UCSD-AML1 (cell line): ENCODE data around the gene AFTPH.
A peak's percentile ranks its signal among the peaks of the same experiment; 100 is the strongest.

Experiments used
- DNase-seq: peaks from one replicate; lab custom pipeline; 2025; ENCODE audit not compliant: unreplicated experiment; lab: John Stamatoyannopoulos, UW

AFTPH gene

GRCh38 chr2:64523666-64524603 lies at the start of gene AFTPH:
AFTPH (plus strand) TSS chr2:64524328; CDS start chr2:64551475, 27,147 bp downstream.
- peak; percentile 99 for DNase-seq

- no peak for DNase-seq
These were observed 49.5 kb upstream of the AFTPH start for GRCh38 chr2:64474636-64475035.

GRCh38 chr2:64477037-64477436 lies 47.1 kb upstream of the AFTPH start:
- no peak for DNase-seq

- no peak for DNase-seq
These were observed 46.1 kb upstream of the AFTPH start for GRCh38 chr2:64477979-64478378.

GRCh38 chr2:64478502-64479230 lies 45.5 kb upstream of the AFTPH start:
- no peak for DNase-seq

- DNase-seq: no peak
These were observed 44.6 kb upstream of the AFTPH start for GRCh38 chr2:64479259-64480117.

GRCh38 chr2:64481665-64482064 lies 42.5 kb upstream of the AFTPH start:
- no peak for DNase-seq

GRCh38 chr2:64482243-64482642 lies 41.9 kb upstream of the AFTPH start:
- DNase-seq: no peak

GRCh38 chr2:64482765-64483504 lies 41.2 kb upstream of the AFTPH start:
- DNase-seq: peak; percentile 29

- no peak for DNase-seq
These were observed 38.8 kb upstream of the AFTPH start for GRCh38 chr2:64485331-64485730.

- DNase-seq: no peak
These were observed 38.2 kb upstream of the AFTPH start for GRCh38 chr2:64485961-64486360.

GRCh38 chr2:64487256-64488049 lies 36.7 kb upstream of the AFTPH start:
- DNase-seq: no peak

- DNase-seq: peak; percentile 75
These were observed 35.8 kb upstream of the AFTPH start for GRCh38 chr2:64488050-64488974.

- DNase-seq: no peak
These were observed 34.9 kb upstream of the AFTPH start for GRCh38 chr2:64489081-64489751.

GRCh38 chr2:64491426-64491825 lies 32.7 kb upstream of the AFTPH start:
- no peak for DNase-seq

GRCh38 chr2:64492272-64492671 lies 31.9 kb upstream of the AFTPH start:
- no peak for DNase-seq

- no peak for DNase-seq
These were observed 31.3 kb upstream of the AFTPH start for GRCh38 chr2:64492821-64493220.

- DNase-seq: no peak
These were observed 30.3 kb upstream of the AFTPH start for GRCh38 chr2:64493788-64494187.
